SK-N-MC (cell line): ENCODE data around the gene STPG2.

ENCODE experiments used
- EZH2 ChIP-seq: fragments of 200-600 bp; sonication (generic); IDR thresholded peaks from one replicate; pipeline ENCODE4 v1.6.1; 2017; ENCODE audit warnings: antibody characterized with exemption
- FOXP2 ChIP-seq: optimal IDR thresholded peaks from 2 replicates; pipeline ENCODE3; 2011; ENCODE audit warnings: mild to moderate bottlenecking, moderate library complexity; ENCODE audit not compliant: insufficient read depth; ENCODE audit errors: extremely low read length, control extremely low read depth
- POLR2AphosphoS5 ChIP-seq: IDR thresholded peaks from 2 replicates; pipeline ENCODE4 v1.6.1; 2012; ENCODE audit warnings: mild to moderate bottlenecking, low read depth, low read length, borderline replicate concordance

DNA sequence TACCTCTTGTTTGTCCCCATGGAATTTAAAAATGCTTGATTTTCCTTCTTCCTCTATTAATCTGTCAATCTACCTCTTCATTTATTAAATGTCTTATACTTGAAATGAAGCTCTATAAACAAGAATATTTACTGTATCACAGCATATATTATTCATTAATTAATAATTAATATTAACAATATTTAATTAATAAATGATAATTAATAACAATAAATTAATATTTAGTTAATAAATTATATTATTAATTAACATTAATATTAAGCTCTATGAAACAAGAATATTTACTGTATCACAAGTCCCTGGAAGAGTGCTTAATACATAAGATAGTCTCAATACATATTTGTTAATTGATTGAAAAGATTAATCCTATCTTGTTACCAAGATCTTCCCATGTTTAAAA, 306.6 kb downstream of the STPG2 start:
- TF ChIP-seq EZH2 (no peak), POLR2AphosphoS5 (no peak), FOXP2 (no peak)
